Subcutaneous abdominal adipose tissue (tissue), 5 donors: ENCODE results near the gene CRYL1.
A peak's percentile ranks its signal among the peaks of the same experiment; 100 is the strongest.

Experiments
- H3K27ac ChIP-seq: one replicate; pipeline ENCODE4 v1.7.0; 2013; ENCODE audit warnings: low read depth, mild to moderate bottlenecking, inconsistent platforms, low read length, moderate library complexity
- H3K27me3 ChIP-seq, 5 donors: one replicate each; pipeline ENCODE4 v1.7.0; 2013; ENCODE audit warnings: low read length in 5 of 5, inconsistent platforms in 1 of 5; ENCODE audit not compliant: control insufficient read depth in 5 of 5, insufficient read depth in 4 of 5
- H3K36me3 ChIP-seq, 5 donors: one replicate each; pipeline ENCODE4 v1.7.0; 2013; ENCODE audit warnings: low read length in 5 of 5; ENCODE audit not compliant: control insufficient read depth in 5 of 5, insufficient read depth in 5 of 5
- H3K4me1 ChIP-seq, 5 donors: one replicate each; pipeline ENCODE4 v1.7.0; 2013; ENCODE audit warnings: low read length in 5 of 5, mild to moderate bottlenecking in 3 of 5, moderate library complexity in 1 of 5; ENCODE audit not compliant: control insufficient read depth in 5 of 5, insufficient read depth in 5 of 5
- H3K4me3 ChIP-seq, 5 donors: one replicate each; pipeline ENCODE4 v1.7.0; 2013; ENCODE audit warnings: low read length in 5 of 5, low read depth in 1 of 5
- H3K9ac ChIP-seq, 5 donors: one replicate each; pipeline ENCODE4 v1.7.0; 2013; ENCODE audit warnings: low read length in 5 of 5, mild to moderate bottlenecking in 4 of 5, moderate library complexity in 3 of 5
- H3K9me3 ChIP-seq, 5 donors: one replicate each; pipeline ENCODE4 v1.7.0; 2013; ENCODE audit warnings: low read length in 5 of 5; ENCODE audit not compliant: control insufficient read depth in 5 of 5
- donor health status: healthy.
- donor health status: healthy.
- donor health status: healthy.
- donor health status: healthy.
- donor health status: healthy.

Gene CRYL1

DNA sequence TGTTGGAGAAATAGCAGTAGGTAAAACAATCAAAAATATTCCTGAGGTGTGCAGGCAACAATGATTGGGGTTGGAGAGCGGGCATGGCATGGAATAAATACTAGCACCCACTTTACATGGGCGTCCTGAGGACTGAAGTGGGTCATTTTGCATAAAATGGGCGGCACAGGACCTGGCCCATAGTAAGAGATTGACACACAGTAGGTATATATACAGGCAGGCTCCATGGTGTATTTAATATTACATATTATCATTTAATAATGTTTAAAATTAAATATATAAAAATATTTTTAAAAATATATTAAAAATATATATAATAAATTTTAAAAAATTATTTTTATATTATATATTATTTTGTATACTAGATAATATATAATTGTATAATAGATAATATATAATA is 48.3 kb downstream of the CRYL1 start:
- H3K27ac ChIP-seq, result no peak overlapping the region

GRCh38 chr13:20475927-20476691 is 49.5 kb downstream of the CRYL1 start:
- no peaks in the 10 kb centered on the region for H3K9me3 ChIP-seq
- no peak overlapping the region for H3K4me3 ChIP-seq
- H3K27ac ChIP-seq, result no peak overlapping the region
- H3K4me1 ChIP-seq, result peaks cover 0 to 6% (median 0%) of the 10 kb centered on the region in 5 donors
- H3K27me3 ChIP-seq, result no peaks in the 10 kb centered on the region
- peaks cover 0 to 26% (median 11%) of the 10 kb centered on the region in 5 donors for H3K36me3 ChIP-seq
- H3K9ac ChIP-seq, result no peak overlapping the region

More for the DNA sequence above, 48.3 kb downstream of the CRYL1 start:
- peaks cover 0 to 10% (median 4%) of the 10 kb centered on the region in 5 donors for H3K4me1 ChIP-seq
- H3K9me3 ChIP-seq, result no peaks in the 10 kb centered on the region
- no peaks in the 10 kb centered on the region for H3K27me3 ChIP-seq
- H3K36me3 ChIP-seq, result peaks cover 0 to 22% (median 11%) of the 10 kb centered on the region in 5 donors
- H3K9ac ChIP-seq, result no peak overlapping the region
- H3K4me3 ChIP-seq, result no peak overlapping the region

DNA sequence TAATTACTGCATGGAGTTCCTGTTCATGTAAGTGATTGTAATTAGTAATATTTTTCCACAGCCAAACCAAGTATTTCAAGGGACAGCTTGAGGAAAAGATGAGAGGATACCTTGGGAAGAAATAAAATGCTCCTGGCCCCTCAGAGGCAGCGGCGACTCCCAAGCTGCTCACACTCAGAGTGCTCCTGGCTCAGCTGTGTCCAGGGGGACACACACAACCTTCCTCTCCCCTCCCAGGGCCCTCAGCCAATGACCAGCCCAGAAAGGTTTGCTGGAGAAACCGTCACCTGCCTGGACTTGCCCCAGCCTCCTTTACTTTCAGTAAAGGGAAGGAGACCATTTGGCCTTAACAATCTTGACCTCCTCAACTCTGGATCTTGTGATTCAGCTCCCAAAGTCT is 51.1 kb downstream of the CRYL1 start:
- H3K4me3 ChIP-seq, result no peak overlapping the region
- H3K27me3 ChIP-seq, result no peaks in the 10 kb centered on the region
- H3K4me1 ChIP-seq, result peaks cover 0 to 6% (median 0%) of the 10 kb centered on the region in 5 donors
- H3K27ac ChIP-seq, result no peak overlapping the region
- H3K9ac ChIP-seq, result no peak overlapping the region
- H3K36me3 ChIP-seq, result peaks cover 0 to 34% (median 9%) of the 10 kb centered on the region in 5 donors
- H3K9me3 ChIP-seq, result no peaks in the 10 kb centered on the region

DNA sequence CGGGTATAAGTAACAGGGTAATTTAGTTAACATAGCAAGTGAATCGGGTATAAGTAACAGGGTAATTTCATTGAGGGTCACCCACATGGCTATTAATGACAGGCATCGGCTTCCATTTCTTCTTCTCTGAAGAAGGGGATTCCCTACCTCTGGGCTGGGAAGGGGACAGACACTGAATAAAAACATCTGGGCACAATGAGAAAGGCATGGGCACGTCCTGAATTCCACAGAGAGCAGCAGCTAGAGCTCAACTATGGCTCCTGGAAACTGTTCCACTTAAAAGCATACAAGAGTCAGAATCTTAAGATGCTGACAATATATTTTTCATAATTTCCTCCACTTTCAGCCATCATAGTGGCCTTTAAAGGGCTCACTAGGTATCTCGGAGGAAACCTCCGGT is 51.8 kb downstream of the CRYL1 start:
- Histone ChIP-seq H3K36me3 (peaks cover 0 to 34% (median 9%) of the 10 kb centered on the region in 5 donors), H3K9ac (no peak overlapping the region), H3K27me3 (no peaks in the 10 kb centered on the region), H3K4me1 (peaks cover 0 to 6% (median 0%) of the 10 kb centered on the region in 5 donors), H3K4me3 (no peak overlapping the region), H3K27ac (no peak overlapping the region), H3K9me3 (no peaks in the 10 kb centered on the region)

GRCh38 chr13:20473139-20473538 is 52.5 kb downstream of the CRYL1 start:
- Histone ChIP-seq H3K4me1 (peaks cover 0 to 6% (median 0%) of the 10 kb centered on the region in 5 donors), H3K9ac (no peak overlapping the region), H3K27ac (no peak overlapping the region), H3K4me3 (no peak overlapping the region), H3K9me3 (no peaks in the 10 kb centered on the region), H3K36me3 (peaks cover 0 to 37% (median 9%) of the 10 kb centered on the region in 5 donors), H3K27me3 (no peaks in the 10 kb centered on the region)

DNA sequence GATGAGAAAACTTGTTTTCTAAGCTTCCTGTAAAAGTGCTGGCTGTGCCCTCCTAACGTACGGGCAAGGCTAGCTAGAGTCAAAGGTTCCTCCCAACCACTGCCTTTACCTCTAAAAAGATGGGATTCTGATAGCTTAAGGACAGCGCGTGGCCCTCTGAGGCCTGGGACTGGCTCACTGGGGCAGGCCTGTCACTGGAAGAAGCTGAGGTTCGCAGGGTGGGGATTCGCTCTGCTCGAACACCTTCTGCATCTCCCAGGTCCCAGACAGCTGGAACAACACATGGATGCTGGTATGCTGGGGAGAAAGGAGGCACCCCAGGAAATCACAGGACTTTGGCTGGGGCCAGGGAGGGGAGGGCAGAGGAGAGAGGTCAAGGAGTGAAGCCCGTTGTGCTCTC is 53.1 kb downstream of the CRYL1 start:
- Histone ChIP-seq H3K4me3 (no peak overlapping the region), H3K27me3 (no peaks in the 10 kb centered on the region), H3K4me1 (peaks cover 0 to 6% (median 0%) of the 10 kb centered on the region in 5 donors), H3K27ac (no peak overlapping the region), H3K36me3 (peaks cover 0 to 37% (median 9%) of the 10 kb centered on the region in 5 donors), H3K9me3 (no peaks in the 10 kb centered on the region), H3K9ac (no peak overlapping the region)

- Histone ChIP-seq H3K9ac (no peak overlapping the region), H3K4me3 (no peak overlapping the region), H3K4me1 (peaks cover 3 to 7% (median 5%) of the 10 kb centered on the region in 5 donors), H3K9me3 (no peaks in the 10 kb centered on the region), H3K36me3 (peaks cover 0 to 33% (median 9%) of the 10 kb centered on the region in 5 donors), H3K27ac (no peak overlapping the region), H3K27me3 (no peaks in the 10 kb centered on the region)
Observed at GRCh38 chr13:20470136-20470535, 55.5 kb downstream of the CRYL1 start.

GRCh38 chr13:20466371-20466770 is 59.3 kb downstream of the CRYL1 start:
- Histone ChIP-seq H3K36me3 (peaks cover 0 to 11% (median 2%) of the 10 kb centered on the region in 5 donors), H3K4me1 (peaks cover 3 to 14% (median 7%) of the 10 kb centered on the region in 5 donors), H3K27me3 (no peaks in the 10 kb centered on the region), H3K9ac (no peak overlapping the region), H3K27ac (no peak overlapping the region), H3K9me3 (no peaks in the 10 kb centered on the region), H3K4me3 (no peak overlapping the region)

- Histone ChIP-seq H3K4me1 (peaks cover 3 to 14% (median 7%) of the 10 kb centered on the region in 5 donors), H3K27me3 (no peaks in the 10 kb centered on the region), H3K9ac (no peak overlapping the region), H3K27ac (no peak overlapping the region), H3K9me3 (no peaks in the 10 kb centered on the region), H3K4me3 (peak overlapping the region in 2 of 5 donors; percentile 8 to 22), H3K36me3 (peaks cover 0 to 11% (median 0%) of the 10 kb centered on the region in 5 donors)
Observed at GRCh38 chr13:20465218-20465879, 60.3 kb downstream of the CRYL1 start.

GRCh38 chr13:20462921-20463320 is 62.7 kb downstream of the CRYL1 start:
- Histone ChIP-seq H3K9me3 (no peaks in the 10 kb centered on the region), H3K4me3 (no peak overlapping the region), H3K27me3 (no peaks in the 10 kb centered on the region), H3K36me3 (no peaks in the 10 kb centered on the region), H3K9ac (no peak overlapping the region), H3K4me1 (peaks cover 3 to 15% (median 7%) of the 10 kb centered on the region in 5 donors), H3K27ac (no peak overlapping the region)
